Stimulated activated CD4-positive, alpha-beta T cell treated with anti-CD3 and anti-CD28 coated beads, Interleukin-2, amount 100 ng/mL, for 48 hours (primary cell): ENCODE data around the gene ZFPM1.

Experiments
- DNase-seq, 2 donors: peaks; one replicate each; pipeline ENCODE4 v3.0.0-alpha.2; 2020

The ZFPM1 gene

DNA sequence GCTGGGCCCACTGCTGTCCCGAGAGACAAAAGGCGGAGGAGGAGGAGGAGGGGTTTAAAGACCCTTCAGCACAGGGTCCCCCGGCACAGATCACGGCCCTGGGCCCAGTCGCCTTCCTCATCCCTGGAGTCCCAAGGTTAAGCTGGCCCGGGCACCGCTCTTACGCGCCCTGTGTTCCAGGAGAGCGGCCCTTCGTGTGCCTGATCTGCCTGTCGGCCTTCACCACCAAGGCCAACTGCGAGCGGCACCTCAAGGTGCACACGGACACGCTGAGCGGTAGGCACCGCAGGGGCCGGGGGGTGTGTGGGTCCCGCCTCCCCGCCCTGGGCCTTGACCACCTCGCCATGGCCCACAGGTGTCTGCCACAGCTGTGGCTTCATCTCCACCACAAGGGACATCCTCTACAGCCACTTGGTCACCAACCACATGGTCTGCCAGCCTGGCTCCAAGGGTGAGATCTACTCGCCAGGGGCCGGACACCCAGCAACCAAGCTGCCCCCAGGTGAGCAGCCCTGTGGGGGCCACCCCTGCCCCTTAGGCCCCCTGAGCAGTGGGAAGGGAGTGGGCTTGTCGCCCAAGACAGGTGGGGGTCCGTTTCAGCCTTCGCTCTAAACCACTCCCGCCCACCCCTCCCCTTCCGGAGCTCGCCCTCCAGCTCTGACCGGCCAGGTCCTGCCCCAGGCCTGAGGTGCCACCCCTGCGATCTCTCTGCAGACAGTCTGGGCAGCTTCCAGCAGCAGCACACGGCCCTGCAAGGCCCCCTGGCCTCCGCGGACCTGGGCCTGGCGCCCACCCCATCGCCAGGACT is 79.6 kb downstream of the ZFPM1 start:
- no peak for DNase-seq

GRCh38 chr16:88533381-88533917 is 80.4 kb downstream of the ZFPM1 start:
- DNase-seq, result no peak

DNA sequence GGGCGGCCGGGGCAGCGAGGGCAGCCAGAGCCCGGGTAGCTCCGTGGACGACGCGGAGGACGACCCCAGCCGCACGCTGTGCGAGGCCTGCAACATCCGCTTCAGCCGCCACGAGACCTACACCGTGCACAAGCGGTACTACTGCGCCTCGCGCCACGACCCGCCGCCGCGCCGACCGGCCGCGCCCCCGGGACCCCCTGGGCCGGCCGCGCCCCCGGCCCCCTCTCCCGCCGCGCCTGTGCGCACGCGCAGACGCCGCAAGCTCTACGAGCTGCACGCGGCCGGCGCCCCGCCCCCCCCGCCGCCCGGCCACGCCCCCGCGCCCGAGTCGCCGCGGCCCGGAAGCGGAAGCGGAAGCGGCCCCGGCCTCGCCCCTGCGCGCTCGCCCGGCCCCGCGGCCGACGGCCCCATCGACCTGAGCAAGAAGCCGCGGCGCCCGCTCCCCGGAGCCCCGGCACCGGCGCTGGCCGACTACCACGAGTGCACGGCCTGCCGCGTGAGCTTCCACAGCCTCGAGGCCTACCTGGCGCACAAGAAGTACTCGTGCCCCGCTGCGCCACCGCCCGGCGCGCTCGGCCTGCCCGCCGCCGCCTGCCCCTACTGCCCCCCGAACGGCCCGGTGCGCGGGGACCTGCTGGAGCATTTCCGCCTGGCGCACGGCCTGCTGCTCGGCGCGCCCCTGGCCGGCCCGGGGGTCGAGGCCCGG is 81.0 kb downstream of the ZFPM1 start:
- DNase-seq, result peak; percentile 72 to 85

- peak; percentile 28 to 29 for DNase-seq
These were observed 81.6 kb downstream of the ZFPM1 start for GRCh38 chr16:88534638-88535190.

- DNase-seq, result no peak
These were observed 82.2 kb downstream of the ZFPM1 start for GRCh38 chr16:88535191-88535856.

- no peak for DNase-seq
These were observed 82.8 kb downstream of the ZFPM1 start for GRCh38 chr16:88535857-88536222.

GRCh38 chr16:88536510-88536909 is 83.4 kb downstream of the ZFPM1 start:
- no peak for DNase-seq

GRCh38 chr16:88536971-88537751 is 84.1 kb downstream of the ZFPM1 start:
- no peak for DNase-seq

- no peak for DNase-seq
These were observed 84.8 kb downstream of the ZFPM1 start for GRCh38 chr16:88537859-88538258.

DNA sequence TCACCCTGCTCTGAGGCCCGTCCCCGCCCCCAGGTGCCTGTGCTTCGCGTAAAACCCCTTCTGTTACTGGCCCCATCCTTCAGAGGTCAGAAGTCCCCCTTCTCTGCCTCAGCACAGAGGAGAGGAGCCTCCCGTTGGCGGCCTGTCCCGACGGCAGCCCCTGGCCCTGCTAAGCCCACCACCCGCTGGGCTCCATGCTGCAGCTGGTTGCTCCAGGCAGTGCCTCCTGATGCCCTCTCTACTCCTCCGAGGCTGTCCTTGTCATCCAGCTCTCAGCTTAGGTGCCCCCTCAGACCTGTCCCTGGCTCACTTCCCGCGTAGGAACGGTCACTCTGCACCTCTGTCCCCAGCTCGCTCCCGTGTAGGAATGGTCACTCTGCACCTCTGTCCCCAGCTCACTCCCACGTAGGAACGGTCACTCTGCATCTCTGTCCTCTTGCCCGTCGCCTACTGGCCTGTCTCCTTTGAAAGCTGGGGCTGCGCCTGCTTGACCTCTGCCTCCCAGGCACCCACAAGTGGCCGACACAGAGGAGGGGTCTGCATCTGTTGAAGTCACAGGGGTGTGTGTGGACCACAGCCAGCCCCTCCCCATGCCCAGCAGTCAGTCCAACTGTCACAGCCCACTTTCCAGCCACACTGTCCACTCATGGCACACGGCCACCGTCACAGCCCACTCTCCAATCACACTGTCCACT is 85.4 kb downstream of the ZFPM1 start:
- DNase-seq, result no peak

DNA sequence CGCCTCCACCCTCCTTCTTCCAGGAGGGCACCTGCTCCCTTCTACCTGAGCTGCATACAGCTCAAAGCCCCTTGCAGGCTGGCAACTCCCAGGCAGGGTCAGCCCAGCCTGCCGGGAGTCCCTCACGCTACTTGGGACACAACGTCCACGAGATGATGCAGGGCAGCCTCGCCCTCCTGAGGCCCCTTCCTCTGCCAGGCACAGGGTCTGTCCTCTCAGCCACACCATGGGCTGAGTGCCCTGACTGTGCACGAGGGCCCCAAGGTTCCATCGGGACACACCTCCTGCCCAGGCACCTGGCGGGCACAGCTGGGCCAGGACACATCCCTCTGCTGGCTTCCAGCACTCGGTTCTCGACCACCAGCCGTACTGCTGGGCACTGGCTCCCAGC is 86.2 kb downstream of the ZFPM1 start:
- DNase-seq, result no peak

DNA sequence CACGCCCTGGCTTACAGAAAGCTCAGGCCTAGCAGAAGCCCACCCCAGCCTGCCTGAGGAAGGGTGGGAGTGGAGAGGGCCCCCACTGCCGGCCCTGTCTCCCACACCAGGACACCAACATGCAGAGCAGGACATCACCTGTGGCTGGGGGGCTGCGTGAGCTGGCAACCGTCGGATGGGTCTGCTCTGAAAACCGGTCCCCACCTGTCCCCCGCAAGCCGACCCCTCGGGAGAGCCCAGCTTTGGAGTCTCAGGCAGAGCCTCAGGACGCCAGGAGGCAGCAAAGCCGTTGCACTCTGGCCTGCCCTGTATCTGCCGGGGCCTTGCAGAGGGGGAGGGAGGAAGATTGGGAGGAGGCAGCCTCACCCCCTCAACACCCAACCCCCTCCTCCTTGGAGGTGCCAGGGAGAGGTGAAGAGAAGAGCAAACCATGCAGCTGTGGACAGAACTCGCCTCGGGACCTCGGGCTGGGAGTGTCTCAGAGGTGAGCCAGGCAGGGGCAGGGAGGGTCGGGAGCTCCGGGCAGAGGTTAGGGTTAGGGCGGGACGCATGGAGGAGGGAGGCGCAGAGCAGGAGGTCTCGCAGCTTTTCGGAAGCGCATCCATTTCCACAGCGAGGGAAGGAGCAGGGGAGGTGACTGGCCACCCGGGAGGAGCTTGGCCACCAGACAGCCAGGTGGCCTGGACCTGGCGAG is 86.7 kb downstream of the ZFPM1 start:
- no peak for DNase-seq

GRCh38 chr16:88540346-88540977 is 87.4 kb downstream of the ZFPM1 start:
- DNase-seq, result no peak

DNA sequence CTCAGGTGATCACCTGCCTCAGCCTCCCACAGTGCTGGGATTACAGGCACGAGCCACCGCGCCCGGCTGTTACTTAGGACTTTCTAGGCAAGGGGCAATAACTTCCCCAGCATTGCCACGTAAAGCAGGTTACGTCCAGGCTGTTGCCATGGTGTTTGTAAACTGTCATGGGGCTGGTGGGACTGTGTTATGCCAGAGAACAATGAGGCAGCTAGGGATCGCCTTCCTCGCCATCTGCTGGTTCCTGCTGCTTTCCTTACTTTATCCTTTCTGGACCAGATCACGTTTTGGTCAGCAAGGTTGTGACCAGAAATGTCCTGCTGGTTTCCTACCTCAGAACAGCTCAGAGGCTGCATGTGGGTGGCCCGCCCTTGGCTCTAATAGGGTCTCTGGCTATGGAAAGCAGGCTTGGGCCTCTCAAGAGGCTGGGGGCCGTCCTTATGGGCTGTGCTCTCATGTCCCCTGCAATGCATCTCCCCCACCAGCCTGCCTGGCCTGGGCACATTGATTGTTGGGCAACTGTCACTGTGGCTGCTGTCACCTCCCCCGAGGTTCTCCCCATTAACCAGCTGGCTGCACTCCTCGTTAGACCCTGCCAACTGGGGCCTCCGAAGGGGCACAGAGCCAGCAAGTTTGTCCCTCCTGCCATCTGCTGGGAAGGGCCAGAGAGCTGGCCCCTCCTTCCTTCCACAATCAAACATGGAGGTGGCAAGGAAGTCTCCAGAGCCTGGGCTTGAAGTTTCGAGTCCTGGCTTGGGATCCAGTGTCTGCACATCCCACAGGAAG is 88.9 kb downstream of the ZFPM1 start:
- DNase-seq, result no peak

DNA sequence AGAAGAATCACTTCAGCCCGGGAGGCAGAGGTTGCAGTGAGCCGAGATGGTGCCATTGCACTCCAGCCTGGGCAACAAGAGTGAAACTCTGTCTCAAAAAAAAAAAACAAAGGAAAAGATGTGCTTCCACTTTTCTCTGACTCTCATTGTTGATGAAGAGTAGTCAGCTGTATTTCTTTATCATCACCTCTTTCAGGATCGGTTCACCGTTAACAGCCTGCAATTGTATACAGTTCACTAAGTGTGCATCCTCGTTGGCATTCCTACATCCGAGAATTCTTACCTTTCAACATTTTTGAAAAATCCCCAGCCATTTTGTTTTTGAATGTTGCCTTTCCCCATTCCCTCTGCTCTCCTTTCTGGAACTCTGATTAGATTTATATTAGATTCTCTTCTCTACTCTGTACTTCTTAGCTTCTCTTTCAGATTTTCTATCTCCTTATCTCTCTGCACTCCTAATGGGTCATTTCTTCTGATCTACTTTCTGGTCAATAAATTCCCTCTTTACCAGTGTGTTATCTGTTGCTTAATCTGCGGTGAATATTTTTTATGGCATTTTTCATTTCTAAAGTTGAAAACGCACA is 90.2 kb downstream of the ZFPM1 start:
- no peak for DNase-seq

GRCh38 chr16:88545781-88546180 is 92.7 kb downstream of the ZFPM1 start:
- DNase-seq, result no peak

GRCh38 chr16:88548131-88548874 is 95.2 kb downstream of the ZFPM1 start:
- DNase-seq, result no peak

DNA sequence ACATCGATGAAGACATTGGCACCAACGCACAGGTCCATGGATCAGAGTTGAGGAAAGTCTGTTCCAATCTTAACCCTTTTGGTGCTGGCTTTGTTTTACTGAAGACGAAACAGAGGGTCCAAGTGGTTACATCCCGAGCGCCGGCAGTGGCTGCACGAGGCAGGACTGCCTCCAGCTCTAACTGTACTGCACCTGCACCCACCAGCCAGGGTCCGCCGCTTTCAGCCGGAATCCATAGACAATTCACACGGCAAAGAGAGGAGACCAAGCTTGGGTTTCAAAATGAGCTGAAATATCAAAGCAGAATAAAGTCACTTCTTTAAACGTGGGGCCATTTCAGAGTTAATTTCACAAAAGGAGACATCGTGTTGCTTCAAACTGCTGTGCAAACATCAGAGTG is 95.9 kb downstream of the ZFPM1 start:
- DNase-seq, result no peak
